HCT116 (cell line): ENCODE measurements around the gene TNNC1. TPM values are rescaled to one million over a fixed set of nuclear protein-coding genes. Genes with fewer than 3 reads are reported as not detected.

ENCODE experiments used
- ATAC-seq: fragments of 200-7000 bp; cut with Tn5 transposase; 2 replicates; pipeline ENCODE4 v1.9.1; 2020; ENCODE audit warnings: mild to moderate bottlenecking, moderate library complexity
- BruUV-seq: library from RNA; stranded (reverse); fragments of 400-500 nt; replicated peaks from 2 replicates; lab custom pipeline; 2021; lab: Mats Ljungman, UMichigan
- CTCF ChIA-PET: fragments of 300-600 bp; sonication (Branson Sonifier 250); formaldehyde crosslinking; loops from one replicate; lab custom pipeline; 2021; ENCODE audit warnings: antibody characterized with exemption; lab: Charles Lee
- POLR2A ChIA-PET: fragments of 300-600, 350-600 bp; sonication (Branson Sonifier 250); formaldehyde crosslinking; loops from one replicate; lab custom pipeline; 2021; ENCODE audit warnings: antibody characterized with exemption; lab: Charles Lee
- RAD21 ChIA-PET, 2 experiments: fragments of 300-600 bp; sonication (Branson Sonifier 250); formaldehyde crosslinking; loops; one replicate each; lab custom pipeline; 2023; ENCODE audit warnings: low total read pairs in 2 of 2; ENCODE audit not compliant: uncharacterized antibody in 2 of 2, unreplicated experiment in 2 of 2, low non-redundant PET in 1 of 2; lab: Charles Lee
- DNase-seq: peaks from one replicate; pipeline ENCODE4 v3.0.0-alpha.2; 2010; ENCODE audit warnings: low read depth, low spot score
- H2AFZ ChIP-seq: fragments of 200-600 bp; shearing (Covaris generic), sonication (generic); 2 replicates; pipeline ENCODE4 v1.6.1; 2017; ENCODE audit warnings: low read depth, mixed run types, mixed read lengths, antibody characterized with exemption, low read length; ENCODE audit not compliant: poor library complexity, severe bottlenecking
- H3K27ac ChIP-seq: 2 replicates; pipeline ENCODE4 v1.5.1; 2012; ENCODE audit warnings: low read depth, low read length
- H3K27me3 ChIP-seq: fragments of 200-600 bp; sonication (generic); 2 replicates; pipeline ENCODE4 v1.6.1; 2016; ENCODE audit warnings: mixed run types, low read length, mixed read lengths; ENCODE audit not compliant: insufficient read depth
- H3K36me3 ChIP-seq, 2 experiments: fragments of 200-500 bp in 1 of 2; fragments of 200-600 bp in 1 of 2; sonication (Bioruptor generic) in 1 of 2; sonication (generic) in 1 of 2; 2 replicates each; pipeline versions ENCODE4 v1.5.1 to v1.6.1; 2014 to 2016; ENCODE audit warnings: low read length in 2 of 2, inconsistent platforms in 1 of 2, mixed read lengths in 1 of 2, mixed run types in 1 of 2; ENCODE audit not compliant: insufficient read depth in 2 of 2, control insufficient read depth in 1 of 2
- H3K4me1 ChIP-seq, 2 experiments: fragments of 200-600 bp in 1 of 2; sonication (generic) in 1 of 2; 2 replicates each; pipeline versions ENCODE4 v1.5.1 to v1.6.1; 2012 to 2017; ENCODE audit warnings: low read length in 2 of 2, inconsistent platforms in 1 of 2, mild to moderate bottlenecking in 1 of 2, mixed read lengths in 1 of 2, mixed run types in 1 of 2, moderate library complexity in 1 of 2; ENCODE audit not compliant: insufficient read depth in 2 of 2, control insufficient read depth in 1 of 2
- H3K4me2 ChIP-seq: fragments of 200-600 bp; sonication (generic); 2 replicates; pipeline ENCODE4 v1.6.1; 2017; ENCODE audit warnings: mixed run types, low read length, mixed read lengths
- H3K4me3 ChIP-seq, 2 experiments: fragments of 200-600 bp in 1 of 2; sonication (generic) in 1 of 2; replicated peaks in 1 of 2; 2 replicates each; pipeline ENCODE4 v1.5.1; 2011 to 2016; ENCODE audit warnings: low read length in 2 of 2, control low read depth in 1 of 2, low read depth in 1 of 2, mild to moderate bottlenecking in 1 of 2, mixed read lengths in 1 of 2, mixed run types in 1 of 2
- H3K79me2 ChIP-seq: fragments of 200-600 bp; sonication (generic); 2 replicates; pipeline ENCODE4 v1.6.1; 2017; ENCODE audit warnings: mild to moderate bottlenecking, mixed run types, low read length, moderate library complexity, mixed read lengths; ENCODE audit not compliant: insufficient read depth
- H3K9ac ChIP-seq: fragments of 200-600 bp; sonication (generic); 2 replicates; pipeline ENCODE4 v1.6.1; 2016; ENCODE audit warnings: low read length, mixed read lengths
- H3K9me2 ChIP-seq: fragments of 200-600 bp; sonication (generic), shearing (Covaris generic); 2 replicates; pipeline ENCODE4 v1.6.1; 2017; ENCODE audit warnings: mixed run types, mild to moderate bottlenecking, moderate library complexity; ENCODE audit not compliant: insufficient read depth
- H3K9me3 ChIP-seq, 2 experiments: fragments of 200-500 bp in 1 of 2; fragments of 200-600 bp in 1 of 2; sonication (Bioruptor generic) in 1 of 2; sonication (generic) in 1 of 2; 2 replicates each; pipeline ENCODE4 v1.6.1; 2014 to 2017; ENCODE audit warnings: low read length in 2 of 2, mixed read lengths in 2 of 2, inconsistent platforms in 1 of 2, low read depth in 1 of 2, mild to moderate bottlenecking in 1 of 2, mixed run types in 1 of 2, moderate library complexity in 1 of 2; ENCODE audit not compliant: control insufficient read depth in 1 of 2, insufficient read depth in 1 of 2
- H4K20me1 ChIP-seq: fragments of 200-600 bp; sonication (generic), shearing (Covaris generic); 2 replicates; pipeline ENCODE4 v1.6.1; 2017; ENCODE audit warnings: mixed run types, mild to moderate bottlenecking, moderate library complexity; ENCODE audit not compliant: insufficient read depth
- CEBPB ChIP-seq: IDR thresholded peaks from 2 replicates; pipeline ENCODE4 v1.6.1; 2012; ENCODE audit warnings: low read depth
- CTCF ChIP-seq, 3 experiments: fragments of 200-600 bp in 1 of 3; sonication (generic) in 1 of 3; IDR thresholded peaks in 2 of 3; conservative IDR thresholded peaks in 1 of 3; 2 replicates each; pipeline ENCODE4 v1.5.1; 2012 to 2017; ENCODE audit warnings: low read depth in 2 of 3, low read length in 2 of 3, antibody characterized with exemption in 1 of 3, borderline replicate concordance in 1 of 3, control low read depth in 1 of 3, mild to moderate bottlenecking in 1 of 3, mixed read lengths in 1 of 3, mixed run types in 1 of 3, moderate library complexity in 1 of 3; ENCODE audit not compliant: insufficient read depth in 1 of 3
- EGR1 ChIP-seq: IDR thresholded peaks from 2 replicates; pipeline ENCODE4 v1.6.1; 2012; ENCODE audit warnings: low read depth
- FOSL1 ChIP-seq: IDR thresholded peaks from 2 replicates; pipeline ENCODE4 v1.6.1; 2012; ENCODE audit warnings: low read depth
- POLR2A ChIP-seq: IDR thresholded peaks from 2 replicates; pipeline ENCODE4 v1.7.0; 2011; ENCODE audit warnings: borderline replicate concordance; ENCODE audit not compliant: insufficient read depth, insufficient read length; ENCODE audit errors: extremely low read depth
- REST ChIP-seq: IDR thresholded peaks from 2 replicates; pipeline ENCODE4 v1.6.1; 2012; ENCODE audit warnings: low read depth
- ZFX ChIP-seq: fragments of 450-650 bp; IDR thresholded peaks from 2 replicates; pipeline ENCODE4 v1.6.1; 2017
- intact Hi-C: fragments of 100-400 bp; cut with micrococcal nuclease; formaldehyde crosslinking; loops from 2 replicates; pipeline ENCODE4 v1.10.0; 2022
- total RNA-seq: library from RNA; stranded (reverse); gene quantifications from one replicate; pipeline ENCODE4 v1.2.1, GENCODE V29; 2021; ENCODE audit not compliant: unreplicated experiment

TNNC1 gene
- total RNA-seq, 1 experiment from 2014 or later, result 2.2 TPM

- no peak overlapping the region for H3K9ac ChIP-seq
- POLR2A ChIA-PET, result no interaction called here
- no peaks in the 10 kb centered on the region for H3K27me3 ChIP-seq
- ATAC-seq, result no peak; the same call in 1 of the 2 replicates
- no peaks in the 10 kb centered on the region for H4K20me1 ChIP-seq
- H3K9me2 ChIP-seq, result no peaks in the 10 kb centered on the region
- H3K4me3 ChIP-seq, result no peak overlapping the region
- CTCF ChIA-PET, result no interaction called here
- intact Hi-C loops, result no loop called here
- no TSS peak for BruUV-seq
- H3K36me3 ChIP-seq, result peaks cover 24 to 27% of the 10 kb centered on the region in 2 experiments; a peak in 3 of 4 replicates
- H3K27ac ChIP-seq, result no peak overlapping the region
- no peaks in the 10 kb centered on the region for H3K4me1 ChIP-seq
- RAD21 ChIA-PET, result no interaction called here
- no peaks in the 10 kb centered on the region for H3K9me3 ChIP-seq
- DNase-seq, result no peak
- no peak overlapping the region for H2AFZ ChIP-seq
- H3K79me2 ChIP-seq, result no peaks in the 10 kb centered on the region
- no peak overlapping the region for H3K4me2 ChIP-seq
- TF ChIP-seq CTCF (IDR thresholded peaks at IDR 0.05 in 2 of 3, conservative IDR thresholded peaks at IDR 0.05 in 1 of 3; ENCODE audit: borderline replicate concordance in 1 of 3, insufficient read depth in 1 of 3, low read depth in 2 of 3, low read length in 2 of 3) (no peak), REST (no peak), POLR2A (no peak), EGR1 (no peak), CEBPB (no peak), FOSL1 (no peak), ZFX (no peak)
These were observed 29.9 kb upstream of the TNNC1 start for GRCh38 chr3:52483577-52484381.
